Measurements from ENCODE around the gene MYL6B.
"Not testable (repeated sequence)": the region's sequence is repeated elsewhere in the genome, so short reads cannot be mapped to it uniquely, and the experiment has no call there.

MYL6B gene

GRCh38 chr12:56154246-56154771, 1.9 kb downstream of the MYL6B start:
- DNase-seq, result no peak

GRCh38 chr12:56154818-56155217, 2.4 kb downstream of the MYL6B start:
- no peak for DNase-seq

- no peak for DNase-seq
Measured at GRCh38 chr12:56155256-56155845, 3.0 kb downstream of the MYL6B start.

GRCh38 chr12:56156464-56157200, 4.2 kb downstream of the MYL6B start:
- DNase-seq, result not testable (repeated sequence)

- DNase-seq, result peak; percentile 75
Measured at GRCh38 chr12:56157201-56158028, 5.0 kb downstream of the MYL6B start.

GRCh38 chr12:56158029-56158925, 5.9 kb downstream of the MYL6B start, which contains the start of gene MYL6:
Gene MYL6, plus strand, starts transcription at chr12:56158359. Its CDS starts 43 bp downstream, at chr12:56158402.
- peak; percentile 95 for DNase-seq

GRCh38 chr12:56158926-56159461, 6.6 kb downstream of the MYL6B start:
- peak; percentile 38 for DNase-seq

GRCh38 chr12:56159482-56160192, 7.2 kb downstream of the MYL6B start:
- DNase-seq, result no peak

- DNase-seq, result peak; percentile 73
Measured at GRCh38 chr12:56160193-56160763, 7.9 kb downstream of the MYL6B start.

- no peak for DNase-seq
Measured at GRCh38 chr12:56160894-56161689, 8.7 kb downstream of the MYL6B start.

DNA sequence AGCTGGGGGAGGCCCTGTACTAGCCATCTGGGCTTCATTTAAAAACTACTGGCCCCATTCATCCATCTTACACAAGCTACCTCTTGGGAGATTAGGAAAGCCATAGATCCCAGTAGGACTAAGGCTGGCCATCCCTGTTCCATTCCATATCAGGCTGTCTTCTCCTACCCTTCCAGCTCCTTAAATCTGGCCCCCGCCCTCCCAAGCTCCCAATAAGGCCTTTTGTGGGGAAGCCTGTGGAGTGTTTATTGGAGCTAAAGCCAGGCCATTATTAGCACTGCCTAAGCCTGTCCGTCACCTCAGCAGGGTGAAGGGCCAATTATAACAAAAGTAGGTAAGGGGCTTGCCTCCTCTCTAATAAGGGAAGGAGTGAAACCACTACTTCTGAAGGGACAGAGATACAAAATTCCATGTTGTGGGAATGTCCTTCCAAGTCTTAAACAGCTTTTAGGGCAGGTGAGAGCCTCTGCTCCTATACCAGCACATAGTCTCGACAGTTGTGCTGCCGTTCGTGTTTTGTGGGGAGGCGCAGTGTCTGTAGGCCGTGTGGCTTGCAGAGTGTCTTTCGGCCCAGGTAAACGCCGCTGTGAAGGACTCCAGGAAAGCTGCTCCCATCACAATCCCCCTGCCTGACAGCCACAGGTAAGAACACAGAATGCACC, 9.4 kb downstream of the MYL6B start:
- no peak for DNase-seq

DNA sequence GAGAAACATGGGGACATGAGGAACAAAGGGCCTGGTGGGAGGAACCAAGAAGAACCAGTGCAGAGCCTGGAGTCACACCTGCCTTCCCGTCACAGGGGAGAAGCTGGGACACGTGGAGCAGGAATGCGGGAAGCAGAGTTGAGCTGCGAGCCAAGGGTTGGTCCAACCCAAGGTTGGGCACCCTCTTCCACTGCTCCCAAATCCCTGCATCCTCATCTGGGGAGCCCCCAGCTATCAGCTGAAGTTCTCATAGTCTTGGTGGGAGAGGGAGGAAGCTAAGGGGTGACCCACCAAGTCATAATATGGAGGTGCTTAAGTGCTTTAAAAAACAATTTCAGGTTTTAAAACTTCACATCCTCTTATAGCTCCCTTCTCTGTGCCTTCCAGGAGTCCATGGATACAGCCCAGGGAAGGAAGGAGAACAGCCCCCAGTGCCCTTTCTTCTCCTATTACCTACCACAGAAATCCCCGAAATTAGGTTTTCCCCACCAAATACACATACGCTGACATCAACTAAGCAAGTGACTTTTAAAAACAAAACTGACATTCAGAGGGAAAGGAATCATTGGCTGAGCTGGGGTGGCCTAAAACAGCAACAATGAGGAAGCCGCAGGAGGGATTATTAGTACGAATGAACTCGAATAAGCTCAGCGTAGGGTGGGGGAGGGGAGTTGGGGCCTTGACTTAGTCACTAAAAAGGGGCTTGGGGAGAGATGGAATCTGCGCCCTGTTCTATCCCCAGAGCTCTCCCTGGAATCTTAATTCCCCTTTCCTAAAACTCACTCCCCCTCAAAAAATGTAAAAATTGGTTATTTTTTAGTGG, 10.3 kb downstream of the MYL6B start:
- DNase-seq, result no peak

- no peak for DNase-seq
Measured at GRCh38 chr12:56163533-56164344, 11.4 kb downstream of the MYL6B start.

DNA sequence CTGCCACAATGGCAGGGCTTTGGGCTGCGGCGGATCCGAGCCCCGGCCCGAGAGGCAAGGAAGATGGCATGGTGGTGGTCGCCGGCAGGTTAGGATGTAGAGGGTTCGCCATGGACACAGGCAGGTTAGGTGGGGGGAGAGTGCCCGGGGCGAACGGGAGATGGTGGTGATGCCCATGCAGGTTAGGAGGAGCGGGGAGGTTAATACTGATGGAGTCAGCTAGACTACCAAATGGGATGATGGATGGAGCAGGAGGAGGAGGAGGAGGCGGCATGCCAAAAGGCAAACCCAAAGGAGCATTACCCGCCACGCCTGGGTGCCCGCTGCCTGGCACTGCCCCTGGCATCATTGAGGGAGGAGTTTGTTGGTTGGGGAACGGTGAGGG, 11.9 kb downstream of the MYL6B start:
- no peak for DNase-seq

DNA sequence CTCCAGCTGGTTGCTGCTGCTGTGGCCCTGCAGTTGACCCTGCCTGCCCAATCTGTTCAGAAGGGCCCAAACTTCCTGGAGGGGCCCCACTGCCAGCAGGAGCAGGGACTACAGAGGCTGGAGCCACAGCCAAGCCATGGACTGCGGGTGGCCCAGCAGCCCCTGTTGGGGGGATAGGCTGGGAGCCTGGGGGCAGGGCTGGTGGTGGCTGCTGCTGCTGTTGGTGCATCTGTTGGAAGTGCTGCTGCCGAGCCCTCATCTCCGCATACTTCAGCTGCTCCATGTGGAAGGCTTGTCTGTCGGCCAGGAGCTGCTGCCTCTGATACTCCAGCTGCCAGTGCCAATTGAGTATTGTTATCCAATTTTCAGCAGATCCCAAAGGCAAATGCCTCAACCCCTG, 13.0 kb downstream of the MYL6B start:
- DNase-seq, result no peak

DNA sequence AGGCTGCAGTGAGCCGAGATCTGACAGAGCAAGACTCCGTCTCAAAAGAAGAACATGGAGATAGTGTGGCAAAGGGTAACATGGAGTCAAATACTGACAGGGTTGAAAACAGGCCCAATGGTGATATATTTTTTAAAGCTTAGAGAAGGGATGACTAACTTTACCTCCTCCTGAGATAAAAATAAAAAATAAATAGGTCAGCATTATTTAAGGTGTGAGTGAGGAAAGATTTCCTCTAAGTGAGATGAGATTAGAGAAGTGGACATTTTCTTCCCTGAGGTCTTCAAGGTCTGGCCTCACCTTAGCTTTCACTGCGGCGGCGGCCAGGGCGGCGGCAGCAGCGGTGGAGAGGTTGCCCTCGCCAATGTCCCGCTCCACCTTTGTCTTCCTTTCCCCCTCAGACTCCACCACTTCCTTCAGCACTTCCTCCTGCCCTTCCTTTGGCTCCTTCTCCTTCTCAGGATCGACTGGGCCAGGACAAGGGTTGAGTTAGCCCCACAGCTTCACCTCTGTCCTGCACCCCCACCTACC, 16.9 kb downstream of the MYL6B start:
- DNase-seq, result no peak

GRCh38 chr12:56172839-56173238, 20.5 kb downstream of the MYL6B start:
- no peak for DNase-seq

GRCh38 chr12:56178347-56178746, 26.0 kb downstream of the MYL6B start:
- no peak for DNase-seq
